ENCODE data around the gene GPR3. TPM values are rescaled to one million over a fixed set of nuclear protein-coding genes. Genes with fewer than 3 reads are reported as not detected.

Gene GPR3
- total and polyA plus RNA-seq, 2 of the 8 experiments (the other 6 are each of a cell fraction or from before 2014, with no cell fraction given), result 9.9 to 26.5 TPM

DNA sequence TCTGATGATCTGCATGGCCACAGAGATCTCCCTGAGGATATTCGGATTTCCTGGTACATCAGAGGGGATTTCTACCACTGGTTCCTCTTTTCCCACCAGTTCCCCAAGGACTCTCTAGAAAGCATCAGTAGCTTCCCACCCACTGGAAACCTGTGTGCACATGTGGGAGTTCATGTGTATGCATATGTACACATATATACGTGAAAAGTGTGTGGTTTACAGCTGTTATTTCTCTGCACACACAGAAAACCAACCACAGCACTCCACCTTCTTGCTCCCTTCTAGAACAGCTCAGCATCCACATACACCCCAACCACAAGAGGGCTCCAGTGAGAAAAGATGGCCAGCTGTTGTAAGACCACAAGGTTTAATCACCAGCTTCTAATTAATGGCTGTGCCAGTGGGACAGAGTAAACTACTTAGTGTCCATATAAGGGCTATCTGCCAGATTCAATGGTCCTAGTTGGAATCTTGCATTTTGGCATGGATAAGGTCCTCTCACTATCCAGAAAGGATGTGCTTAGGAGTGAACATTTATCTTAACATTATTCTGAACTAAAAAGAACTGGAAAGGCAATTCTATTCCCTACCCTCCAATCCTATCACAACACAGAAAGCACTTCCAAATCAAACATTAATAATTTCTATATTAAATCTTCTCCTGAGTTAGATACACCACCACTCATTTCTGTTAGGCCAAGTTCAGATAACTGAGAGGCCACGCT, 24.1 kb downstream of the GPR3 start:
- Histone ChIP-seq H4K91ac (replicated peaks; ENCODE audit: insufficient read length, low read length) (no peak overlapping the region), H3K56ac (replicated peaks; ENCODE audit: insufficient read length, low read depth, low read length) (no peak overlapping the region), H3K4ac (replicated peaks; ENCODE audit: insufficient read length, low read depth, low read length) (no peak overlapping the region), H3K27me3 (replicated peaks in 1 of 4; ENCODE audit: control insufficient read depth in 3 of 4, extremely low read depth in 1 of 4, insufficient read depth in 3 of 4, low read length in 3 of 4) (no peaks in the 10 kb centered on the region), H3K18ac (ENCODE audit: extremely low read depth, low read length) (no peak overlapping the region), H3K23ac (ENCODE audit: insufficient read length) (no peak overlapping the region), H3K4me3 (ENCODE audit: extremely low read depth in 1 of 4, insufficient read depth in 2 of 4, low read depth in 3 of 4, low read length in 4 of 4) (no peak overlapping the region), H2AK5ac (ENCODE audit: low read depth, low read length) (no peak overlapping the region), H4K20me1 (replicated peaks in 1 of 2; ENCODE audit: control insufficient read depth in 1 of 2, insufficient read depth in 2 of 2, low read length in 2 of 2) (no peaks in the 10 kb centered on the region), H2BK12ac (ENCODE audit: low read depth, low read length) (no peak overlapping the region), H3K36me3 (ENCODE audit: control insufficient read depth in 2 of 4, insufficient read depth in 4 of 4, low read length in 3 of 4) (peaks cover 29 to 52% (median 43%) of the 10 kb centered on the region in 4 experiments), H3K14ac (ENCODE audit: insufficient read length) (no peak overlapping the region), H2BK120ac (replicated peaks; ENCODE audit: low read depth, low read length) (no peak overlapping the region), H3K79me1 (ENCODE audit: low read depth, low read length) (no peaks in the 10 kb centered on the region; the same call in 1 of the 2 replicates), H2BK15ac (ENCODE audit: low read length) (no peak overlapping the region), H2AFZ (ENCODE audit: low read length) (no peak overlapping the region), H3K27ac (ENCODE audit: low read depth, low read length) (no peak overlapping the region), H3K4me2 (ENCODE audit: insufficient read depth in 1 of 2, low read depth in 2 of 2, low read length in 2 of 2) (no peak overlapping the region), H3K4me1 (replicated peaks in 1 of 4; ENCODE audit: control insufficient read depth in 3 of 4, insufficient read depth in 4 of 4, low read length in 3 of 4) (peaks cover 5 to 12% (median 9%) of the 10 kb centered on the region in 4 experiments; a peak in 6 of 7 replicates), H3K9ac (replicated peaks in 1 of 4; ENCODE audit: extremely low read depth in 1 of 4, low read depth in 3 of 4, low read length in 3 of 4) (no peak overlapping the region), H3K9me3 (ENCODE audit: insufficient read depth in 2 of 2, low read depth in 1 of 2, low read length in 1 of 2) (no peaks in the 10 kb centered on the region), H3K79me2 (ENCODE audit: control insufficient read depth in 1 of 2, insufficient read depth in 2 of 2, low read length in 2 of 2) (no peaks in the 10 kb centered on the region; a peak in 1 of 4 replicates), H3K23me2 (ENCODE audit: low read depth, low read length) (no peaks in the 10 kb centered on the region), H4K8ac (ENCODE audit: extremely low read depth, insufficient read depth, low read length) (no peak overlapping the region), H2BK5ac (ENCODE audit: low read depth, low read length) (no peak overlapping the region), H4K5ac (ENCODE audit: insufficient read length, low read depth, low read length) (no peak overlapping the region), H2BK20ac (ENCODE audit: low read length) (no peak overlapping the region)
- DNase-seq (ENCODE audit: low read depth in 1 of 2, low spot score in 2 of 2), result no peak
- CTCF ChIA-PET (ENCODE audit: partially characterized antibody), result interaction anchor here (0.6 to 37.8 kb wide), 29 partner anchors 8 to 253 kb away, joined by 3 to 863 read pairs (median 4); partner anchors contain the start of genes AHDC1 and CD164L2
- WGBS, 2 experiments (ENCODE audit: extremely low coverage in 1 of 2, insufficient coverage in 1 of 2, insufficient read length in 1 of 2, insufficient replicate concordance in 2 of 2, low coverage in 1 of 2, low lambda C conversion rate in 2 of 2, missing lambda C conversion rate in 1 of 2), result 80% methylated on average over 3 of the region's 3 CpGs; no CpG with 5 or more reads in 1 of the 2 experiments
- POLR2A ChIA-PET (ENCODE audit: partially characterized antibody), result interaction anchor here (0.6 to 1.6 kb wide), 10 partner anchors 8 to 853 kb away, joined by 3 to 5 read pairs (median 3); partner anchors contain the start of gene AHDC1
- TF ChIP-seq, protein P1, sequence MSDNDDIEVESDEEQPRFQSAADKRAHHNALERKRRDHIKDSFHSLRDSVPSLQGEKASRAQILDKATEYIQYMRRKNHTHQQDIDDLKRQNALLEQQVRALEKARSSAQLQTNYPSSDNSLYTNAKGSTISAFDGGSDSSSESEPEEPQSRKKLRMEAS (IDR thresholded peaks at IDR 0.05), result no peak
- TF ChIP-seq YY1 (IDR thresholded peaks at IDR 0.05; ENCODE audit: low read depth, low read length) (peak; percentile 82; the same call in 1 of the 2 replicates), RAD21 (IDR thresholded peaks at IDR 0.05 in 1 of 2, conservative IDR thresholded peaks at IDR 0.05 in 1 of 2; ENCODE audit: low read depth in 2 of 2, low read length in 2 of 2) (peak; percentile 70 to 80), SRF (IDR thresholded peaks at IDR 0.05; ENCODE audit: low read depth, low read length) (0 out of 2 replicates have a peak, but pooled peaks have one; percentile 11)
- TF ChIP-seq, protein P2, sequence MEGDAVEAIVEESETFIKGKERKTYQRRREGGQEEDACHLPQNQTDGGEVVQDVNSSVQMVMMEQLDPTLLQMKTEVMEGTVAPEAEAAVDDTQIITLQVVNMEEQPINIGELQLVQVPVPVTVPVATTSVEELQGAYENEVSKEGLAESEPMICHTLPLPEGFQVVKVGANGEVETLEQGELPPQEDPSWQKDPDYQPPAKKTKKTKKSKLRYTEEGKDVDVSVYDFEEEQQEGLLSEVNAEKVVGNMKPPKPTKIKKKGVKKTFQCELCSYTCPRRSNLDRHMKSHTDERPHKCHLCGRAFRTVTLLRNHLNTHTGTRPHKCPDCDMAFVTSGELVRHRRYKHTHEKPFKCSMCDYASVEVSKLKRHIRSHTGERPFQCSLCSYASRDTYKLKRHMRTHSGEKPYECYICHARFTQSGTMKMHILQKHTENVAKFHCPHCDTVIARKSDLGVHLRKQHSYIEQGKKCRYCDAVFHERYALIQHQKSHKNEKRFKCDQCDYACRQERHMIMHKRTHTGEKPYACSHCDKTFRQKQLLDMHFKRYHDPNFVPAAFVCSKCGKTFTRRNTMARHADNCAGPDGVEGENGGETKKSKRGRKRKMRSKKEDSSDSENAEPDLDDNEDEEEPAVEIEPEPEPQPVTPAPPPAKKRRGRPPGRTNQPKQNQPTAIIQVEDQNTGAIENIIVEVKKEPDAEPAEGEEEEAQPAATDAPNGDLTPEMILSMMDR (IDR thresholded peaks at IDR 0.05; ENCODE audit: control extremely low read depth in 1 of 3, insufficient read depth in 1 of 3, low read depth in 1 of 3, low read length in 3 of 3), result peak; percentile 46 to 90 (median 79)
- FAIRE-seq, result peak; percentile 52

All from H1 (cell line).